Liver (tissue), 9 donors: ENCODE data around the gene ADCYAP1R1. TPM values are rescaled to one million over a fixed set of nuclear protein-coding genes. Genes with fewer than 3 reads are reported as not detected.
A peak's percentile ranks its signal among the peaks of the same experiment; 100 is the strongest.

Source experiments
- DNase-seq: peaks from one replicate; pipeline ENCODE4 v3.0.0-alpha.2; 2017; ENCODE audit warnings: low spot score
- H3K27ac ChIP-seq, 2 donors: one replicate each; pipeline ENCODE4 v1.7.0; 2013; ENCODE audit warnings: inconsistent platforms in 2 of 2, low read length in 2 of 2, control low read depth in 1 of 2, low read depth in 1 of 2, mild to moderate bottlenecking in 1 of 2
- H3K27me3 ChIP-seq, 4 donors: one replicate each; pipeline versions ENCODE4 v1.6.1 to v1.7.0; 2013; ENCODE audit warnings: low read length in 3 of 4, inconsistent platforms in 1 of 4, mild to moderate bottlenecking in 1 of 4, moderate library complexity in 1 of 4; ENCODE audit not compliant: control insufficient read depth in 4 of 4, insufficient read depth in 4 of 4
- H3K36me3 ChIP-seq, 4 donors: one replicate each; pipeline versions ENCODE4 v1.6.1 to v1.7.0; 2013; ENCODE audit warnings: low read length in 3 of 4, mild to moderate bottlenecking in 3 of 4, low read depth in 1 of 4, moderate library complexity in 1 of 4; ENCODE audit not compliant: control insufficient read depth in 4 of 4, insufficient read depth in 3 of 4
- H3K4me1 ChIP-seq, 4 donors: one replicate each; pipeline versions ENCODE4 v1.6.1 to v1.7.0; 2013; ENCODE audit warnings: low read length in 3 of 4, mild to moderate bottlenecking in 3 of 4, moderate library complexity in 1 of 4; ENCODE audit not compliant: control insufficient read depth in 4 of 4, insufficient read depth in 4 of 4
- H3K4me3 ChIP-seq, 3 donors: one replicate each; pipeline versions ENCODE4 v1.6.1 to v1.7.0; 2013; ENCODE audit warnings: low read length in 3 of 3, control low read depth in 1 of 3, low read depth in 1 of 3, mild to moderate bottlenecking in 1 of 3
- H3K9ac ChIP-seq, 2 donors: one replicate each; pipeline ENCODE4 v1.7.0; 2013; ENCODE audit warnings: low read length in 2 of 2, mild to moderate bottlenecking in 2 of 2, moderate library complexity in 2 of 2, control low read depth in 1 of 2, low read depth in 1 of 2
- H3K9me3 ChIP-seq, 4 donors: one replicate each; pipeline versions ENCODE4 v1.6.1 to v1.7.0; 2013; ENCODE audit warnings: low read length in 3 of 4; ENCODE audit not compliant: control insufficient read depth in 4 of 4
- CTCF ChIP-seq: fragments of 150-350 bp; IDR thresholded peaks from 2 replicates; pipeline ENCODE4 v1.5.1; 2017; ENCODE audit warnings: improper control_type of control experiment, low read depth, low read length; ENCODE audit not compliant: missing input control
- EGR1 ChIP-seq, 2 donors: IDR thresholded peaks; 2 replicates each; pipeline ENCODE4 v1.6.1; 2016 to 2018; ENCODE audit warnings: antibody characterized with exemption in 2 of 2, low read depth in 2 of 2
- FOXA2 ChIP-seq: IDR thresholded peaks from 2 replicates; pipeline ENCODE4 v1.6.1; 2016; ENCODE audit warnings: antibody characterized with exemption
- GABPA ChIP-seq, 2 donors: IDR thresholded peaks in 1 of 2; conservative IDR thresholded peaks in 1 of 2; 2 replicates each; pipeline ENCODE4 v1.6.1; 2016; ENCODE audit warnings: antibody characterized with exemption in 2 of 2, mild to moderate bottlenecking in 1 of 2, moderate library complexity in 1 of 2
- HNF4A ChIP-seq, 2 donors: conservative IDR thresholded peaks; 2 replicates each; pipeline ENCODE4 v1.6.1; 2016; ENCODE audit warnings: antibody characterized with exemption in 2 of 2, mild to moderate bottlenecking in 2 of 2
- HNF4G ChIP-seq: IDR thresholded peaks from 2 replicates; pipeline ENCODE4 v1.6.1; 2016; ENCODE audit warnings: antibody characterized with exemption
- JUND ChIP-seq, 2 donors: IDR thresholded peaks; 2 replicates each; pipeline ENCODE4 v1.6.1; 2016; ENCODE audit warnings: antibody characterized with exemption in 2 of 2
- REST ChIP-seq: IDR thresholded peaks from 2 replicates; pipeline ENCODE4 v1.6.1; 2016; ENCODE audit warnings: antibody characterized with exemption, mild to moderate bottlenecking
- RXRA ChIP-seq, 2 donors: IDR thresholded peaks; 2 replicates each; pipeline ENCODE4 v1.6.1; 2017 to 2018; ENCODE audit warnings: antibody characterized with exemption in 2 of 2, mild to moderate bottlenecking in 1 of 2
- SP1 ChIP-seq: IDR thresholded peaks from 2 replicates; pipeline ENCODE4 v1.6.1; 2018; ENCODE audit warnings: antibody characterized with exemption, mild to moderate bottlenecking
- TAF1 ChIP-seq: conservative IDR thresholded peaks from 2 replicates; pipeline ENCODE4 v1.6.1; 2016; ENCODE audit warnings: antibody characterized with exemption, mild to moderate bottlenecking
- WGBS: extraction: QIAGEN DNeasy Blood & Tissue Kit; methylation state at CpG from one replicate; pipeline ENCODE4 v1.1.7; 2013; 5-methylcytosine and 5-hydroxymethylcytosine counted together
- polyA plus RNA-seq, 2 donors: library from polyadenylated mRNA; stranded (reverse) in 1 of 2; unstranded in 1 of 2; fragments of 200-250 nt in 1 of 2; fragments of >200 nt in 1 of 2; fragmentation: Nextera tagmentation in 1 of 2; extraction: Ambion mirVana in 1 of 2; gene quantifications; one replicate each; pipeline versions ENCODE4 v1.2.1 to v1.2.3, GENCODE V29; 2013 to 2015
- total RNA-seq, 2 donors: library from RNA; depleted of rRNA; stranded (reverse); fragments of >200 nt; gene quantifications; one replicate each; pipeline ENCODE4 v1.2.3, GENCODE V29; 2014
- donor health status: healthy.
- donor health status: healthy.
- donor health status: healthy.
- donor health status: healthy.
- donor health status: healthy.

ADCYAP1R1 gene
- total and polyA plus RNA-seq, 4 donors = 0.05 to 0.67 (median 0.12) TPM; not detected in 1

DNA sequence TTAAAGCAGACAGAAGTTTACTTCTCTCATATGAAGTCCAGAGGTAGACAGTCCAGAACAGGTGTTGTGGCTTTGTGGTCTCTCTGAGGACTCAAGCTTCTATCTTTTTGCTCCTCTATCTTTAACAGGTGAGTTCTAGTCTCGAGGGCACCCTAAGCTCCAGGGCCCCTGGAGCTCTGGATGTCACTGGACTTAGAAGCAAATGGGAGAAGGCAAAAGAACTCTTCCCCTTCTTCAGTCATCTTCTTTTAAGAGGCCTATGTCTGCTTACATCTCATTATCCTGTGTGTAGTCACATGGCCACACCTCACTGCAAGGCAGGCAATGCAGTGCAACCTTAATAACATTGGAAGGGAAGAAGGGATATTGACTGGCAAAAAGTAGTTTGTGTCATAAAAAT is 61.6 kb downstream of the ADCYAP1R1 start (continued):
- no peak for TF ChIP-seq REST
- TF ChIP-seq RXRA (IDR thresholded peaks at IDR 0.05) = no peak
- no peak for TF ChIP-seq HNF4G
- no peak for TF ChIP-seq FOXA2

GRCh38 chr7:31114593-31115343 is 62.7 kb downstream of the ADCYAP1R1 start:
- WGBS = 85% methylated on average over 1 of the region's 1 CpG
- no peak overlapping the region for H3K27ac ChIP-seq

GRCh38 chr7:31116615-31117014 is 64.5 kb downstream of the ADCYAP1R1 start:
- no peak overlapping the region for H3K27ac ChIP-seq
- no peak overlapping the region for H3K4me3 ChIP-seq
- no peaks in the 10 kb centered on the region for H3K9me3 ChIP-seq
- H3K9ac ChIP-seq = no peak overlapping the region
- H3K36me3 ChIP-seq = no peaks in the 10 kb centered on the region
- no peak for DNase-seq
- WGBS = 65% methylated on average over 3 of the region's 3 CpGs
- H3K27me3 ChIP-seq = no peaks in the 10 kb centered on the region
- TF ChIP-seq TAF1 (no peak), HNF4A (conservative IDR thresholded peaks at IDR 0.05) (no peak), REST (no peak), CTCF (no peak), JUND (IDR thresholded peaks at IDR 0.05) (no peak), EGR1 (IDR thresholded peaks at IDR 0.05; ENCODE audit: low read depth in 2 of 2) (no peak), RXRA (IDR thresholded peaks at IDR 0.05) (no peak)
- no peaks in the 10 kb centered on the region for H3K4me1 ChIP-seq

More at GRCh38 chr7:31114593-31115343, 62.7 kb downstream of the ADCYAP1R1 start:
- DNase-seq = no peak
- Histone ChIP-seq H3K4me1 (no peaks in the 10 kb centered on the region), H3K9me3 (no peaks in the 10 kb centered on the region), H3K36me3 (no peaks in the 10 kb centered on the region), H3K27me3 (no peaks in the 10 kb centered on the region), H3K9ac (no peak overlapping the region), H3K4me3 (no peak overlapping the region)
- TF ChIP-seq GABPA (IDR thresholded peaks at IDR 0.05 in 1 of 2, conservative IDR thresholded peaks at IDR 0.05 in 1 of 2) = no peak
- no peak for TF ChIP-seq TAF1
- peak in 1 of 2 donors; percentile 24 for TF ChIP-seq HNF4A (conservative IDR thresholded peaks at IDR 0.05)
- TF ChIP-seq SP1 = no peak
- TF ChIP-seq REST = peak; percentile 98
